ENCODE data around the gene CLIP3. TPM values are rescaled to one million over a fixed set of nuclear protein-coding genes. Genes with fewer than 3 reads are reported as not detected.
"Not testable (repeated sequence)": the region's sequence is repeated elsewhere in the genome, so short reads cannot be mapped to it uniquely, and the experiment has no call there.

Gene CLIP3
- total RNA-seq, 1 donor from 2014 or later = 2.4 TPM

- intact Hi-C loops (cut with micrococcal nuclease) = loop anchor here (10.0 kb wide), 2 partner anchors 314 to 1846 kb away; partner anchors contain the start of genes IGFLR1, LIN37, PSENEN and SIPA1L3
- Mint-ChIP-seq H3K4me1 (ENCODE audit: low read depth) (peaks cover 17% of the 10 kb centered on the region), H3K36me3 (ENCODE audit: low read depth) (peaks cover 29% of the 10 kb centered on the region), H3K9me3 (no peaks in the 10 kb centered on the region), H3K27ac (peak overlapping the region; percentile 2), H3K27me3 (ENCODE audit: low read depth) (no peaks in the 10 kb centered on the region), H3K4me3 (ENCODE audit: low read depth) (no peak overlapping the region)
- no peak for DNase-seq (ENCODE audit: low spot score)
Measured at GRCh38 chr19:36058481-36059179, 26.0 kb upstream of the CLIP3 start.

GRCh38 chr19:36054733-36055686, 22.3 kb upstream of the CLIP3 start, which contains the start of gene WDR62:
WDR62 (plus strand) TSS chr19:36054897; CDS start chr19:36054972, 75 bp downstream.
- Mint-ChIP-seq H3K4me3 (ENCODE audit: low read depth) (peak within 1 kb of the TSS; percentile 98), H3K36me3 (ENCODE audit: low read depth) (peaks cover 14% of the 10 kb centered on the region), H3K27ac (peak within 1 kb of the TSS; percentile 96), H3K4me1 (ENCODE audit: low read depth) (peaks cover 20% of the 10 kb centered on the region), H3K9me3 (no peaks in the 10 kb centered on the region), H3K27me3 (ENCODE audit: low read depth) (no peaks in the 10 kb centered on the region)
- peak; percentile 92 for DNase-seq (ENCODE audit: low spot score)
- intact Hi-C loops (cut with micrococcal nuclease) = loop anchor here (1.0 to 10.0 kb wide), 6 partner anchors 41 to 1850 kb away; partner anchors contain the start of genes ALKBH6, IGFLR1, LIN37 and PSENEN

- Mint-ChIP-seq H3K4me3 (ENCODE audit: low read depth) (peak within 1 kb of the TSS; percentile 98), H3K9me3 (no peaks in the 10 kb centered on the region)
- intact Hi-C loops (cut with micrococcal nuclease) = loop anchor here (1.0 to 10.0 kb wide), 6 partner anchors 40 to 1851 kb away; partner anchors contain the start of genes ALKBH6, IGFLR1, LIN37 and PSENEN
Measured at GRCh38 chr19:36054119-36054732, 21.6 kb upstream of the CLIP3 start, which contains the start of gene THAP8. THAP8 (minus strand) TSS chr19:36054285; CDS start chr19:36054217, 68 bp downstream.

GRCh38 chr19:36051637-36052036, 19.0 kb upstream of the CLIP3 start:
- DNase-seq (ENCODE audit: low spot score) = no peak
- H3K9me3 Mint-ChIP-seq = no peaks in the 10 kb centered on the region
- peak overlapping the region; percentile 27 for H3K4me3 Mint-ChIP-seq (ENCODE audit: low read depth)
- no peaks in the 10 kb centered on the region for H3K36me3 Mint-ChIP-seq (ENCODE audit: low read depth)
- no peaks in the 10 kb centered on the region for H3K27me3 Mint-ChIP-seq (ENCODE audit: low read depth)
- intact Hi-C loops (cut with micrococcal nuclease) = loop anchor here (10.0 kb wide), 2 partner anchors 307 to 1853 kb away; partner anchors contain the start of genes IGFLR1, LIN37, PSENEN and SIPA1L3
- peaks cover 13% of the 10 kb centered on the region for H3K4me1 Mint-ChIP-seq (ENCODE audit: low read depth)
- H3K27ac Mint-ChIP-seq = no peak overlapping the region

More at GRCh38 chr19:36054119-36054732, 21.6 kb upstream of the CLIP3 start, which contains the start of gene THAP8:
- Mint-ChIP-seq H3K27me3 (ENCODE audit: low read depth) (no peaks in the 10 kb centered on the region), H3K4me1 (ENCODE audit: low read depth) (peaks cover 20% of the 10 kb centered on the region), H3K27ac (peak within 1 kb of the TSS; percentile 96), H3K36me3 (ENCODE audit: low read depth) (peaks cover 10% of the 10 kb centered on the region)
- peak; percentile 100 for DNase-seq (ENCODE audit: low spot score)

- intact Hi-C loops (cut with micrococcal nuclease) = loop anchor here (10.0 kb wide), 2 partner anchors 306 to 1854 kb away; partner anchors contain the start of genes IGFLR1, LIN37, PSENEN and SIPA1L3
- H3K4me1 Mint-ChIP-seq (ENCODE audit: low read depth) = peaks cover 10% of the 10 kb centered on the region
- H3K27ac Mint-ChIP-seq = no peak overlapping the region
- no peak for DNase-seq (ENCODE audit: low spot score)
- H3K36me3 Mint-ChIP-seq (ENCODE audit: low read depth) = peaks cover under 1% of the 10 kb centered on the region
- H3K9me3 Mint-ChIP-seq = no peaks in the 10 kb centered on the region
- H3K27me3 Mint-ChIP-seq (ENCODE audit: low read depth) = no peaks in the 10 kb centered on the region
- H3K4me3 Mint-ChIP-seq (ENCODE audit: low read depth) = peak overlapping the region; percentile 27
Measured at GRCh38 chr19:36051236-36051635, 18.6 kb upstream of the CLIP3 start.

GRCh38 chr19:36049080-36049698, 16.5 kb upstream of the CLIP3 start:
- Mint-ChIP-seq H3K9me3 (no peaks in the 10 kb centered on the region), H3K36me3 (ENCODE audit: low read depth) (peaks cover 10% of the 10 kb centered on the region), H3K4me3 (ENCODE audit: low read depth) (no peak overlapping the region), H3K27ac (no peak overlapping the region), H3K27me3 (ENCODE audit: low read depth) (no peaks in the 10 kb centered on the region), H3K4me1 (ENCODE audit: low read depth) (peaks cover 3% of the 10 kb centered on the region)
- no peak for DNase-seq (ENCODE audit: low spot score)
- intact Hi-C loops (cut with micrococcal nuclease) = no loop called here

GRCh38 chr19:36047835-36048234, 15.2 kb upstream of the CLIP3 start:
- no peaks in the 10 kb centered on the region for H3K27me3 Mint-ChIP-seq (ENCODE audit: low read depth)
- intact Hi-C loops (cut with micrococcal nuclease) = no loop called here

GRCh38 chr19:36046443-36047050, 13.9 kb upstream of the CLIP3 start:
- intact Hi-C loops (cut with micrococcal nuclease) = no loop called here
- H3K4me3 Mint-ChIP-seq (ENCODE audit: low read depth) = no peak overlapping the region
- peaks cover 10% of the 10 kb centered on the region for H3K36me3 Mint-ChIP-seq (ENCODE audit: low read depth)
- DNase-seq (ENCODE audit: low spot score) = no peak
- no peaks in the 10 kb centered on the region for H3K27me3 Mint-ChIP-seq (ENCODE audit: low read depth)
- no peak overlapping the region for H3K27ac Mint-ChIP-seq
- peaks cover 3% of the 10 kb centered on the region for H3K4me1 Mint-ChIP-seq (ENCODE audit: low read depth)
- H3K9me3 Mint-ChIP-seq = no peaks in the 10 kb centered on the region

More at GRCh38 chr19:36047835-36048234, 15.2 kb upstream of the CLIP3 start:
- DNase-seq (ENCODE audit: low spot score) = no peak
- no peak overlapping the region for H3K4me3 Mint-ChIP-seq (ENCODE audit: low read depth)
- H3K27ac Mint-ChIP-seq = no peak overlapping the region
- no peaks in the 10 kb centered on the region for H3K9me3 Mint-ChIP-seq
- H3K36me3 Mint-ChIP-seq (ENCODE audit: low read depth) = peaks cover 10% of the 10 kb centered on the region
- peaks cover 3% of the 10 kb centered on the region for H3K4me1 Mint-ChIP-seq (ENCODE audit: low read depth)

GRCh38 chr19:36043952-36044351, 11.3 kb upstream of the CLIP3 start:
- Mint-ChIP-seq H3K27me3 (ENCODE audit: low read depth) (no peaks in the 10 kb centered on the region), H3K9me3 (no peaks in the 10 kb centered on the region), H3K4me1 (ENCODE audit: low read depth) (no peaks in the 10 kb centered on the region), H3K36me3 (ENCODE audit: low read depth) (peaks cover 10% of the 10 kb centered on the region), H3K27ac (no peak overlapping the region), H3K4me3 (ENCODE audit: low read depth) (no peak overlapping the region)
- DNase-seq (ENCODE audit: low spot score) = no peak
- intact Hi-C loops (cut with micrococcal nuclease) = no loop called here

- no peak overlapping the region for H3K4me3 Mint-ChIP-seq (ENCODE audit: low read depth)
- no peaks in the 10 kb centered on the region for H3K9me3 Mint-ChIP-seq
- H3K27ac Mint-ChIP-seq = no peak overlapping the region
- peaks cover 10% of the 10 kb centered on the region for H3K36me3 Mint-ChIP-seq (ENCODE audit: low read depth)
- intact Hi-C loops (cut with micrococcal nuclease) = no loop called here
- no peak for DNase-seq (ENCODE audit: low spot score)
- H3K27me3 Mint-ChIP-seq (ENCODE audit: low read depth) = no peaks in the 10 kb centered on the region
- H3K4me1 Mint-ChIP-seq (ENCODE audit: low read depth) = peaks cover 6% of the 10 kb centered on the region
Measured at GRCh38 chr19:36041831-36042230, 9.2 kb upstream of the CLIP3 start.

GRCh38 chr19:36041092-36041491, 8.4 kb upstream of the CLIP3 start:
- H3K36me3 Mint-ChIP-seq (ENCODE audit: low read depth); H3K27ac Mint-ChIP-seq; intact Hi-C loops (cut with micrococcal nuclease); H3K27me3 Mint-ChIP-seq (ENCODE audit: low read depth); H3K4me3 Mint-ChIP-seq (ENCODE audit: low read depth); H3K9me3 Mint-ChIP-seq; H3K4me1 Mint-ChIP-seq (ENCODE audit: low read depth); DNase-seq (ENCODE audit: low spot score): not testable (repeated sequence)

All from activated T-helper 2 cell treated with anti-CD3 and anti-CD28 coated beads, Interferon-gamma antibody, Interleukin-2, Interleukin-4, amounts not matched to agents 10 μg/mL and 5 μg/mL and 100 μg/mL, durations not matched to agents 14 hours and 24 hours and 36 hours (primary cell).